ENCODE data around the gene STAT5A.
"Not testable (repeated sequence)": the region's sequence is repeated elsewhere in the genome, so short reads cannot be mapped to it uniquely, and the experiment has no call there.

Gene STAT5A

GRCh38 chr17:42333053-42333452 lies 44.8 kb downstream of the STAT5A start:
- no peak for DNase-seq (ENCODE audit: low spot score)

- DNase-seq (ENCODE audit: low spot score): no peak
These were observed 46.4 kb downstream of the STAT5A start for GRCh38 chr17:42334677-42335076.

GRCh38 chr17:42337442-42337841 lies 49.1 kb downstream of the STAT5A start:
- no peak for DNase-seq (ENCODE audit: low spot score)

GRCh38 chr17:42338427-42338985 lies 50.2 kb downstream of the STAT5A start:
- no peak for DNase-seq (ENCODE audit: low spot score)

- no peak for DNase-seq (ENCODE audit: low spot score)
These were observed 50.9 kb downstream of the STAT5A start for GRCh38 chr17:42339221-42339620.

GRCh38 chr17:42340691-42341127 lies 52.4 kb downstream of the STAT5A start:
- DNase-seq (ENCODE audit: low spot score): no peak

- no peak for DNase-seq (ENCODE audit: low spot score)
These were observed 53.3 kb downstream of the STAT5A start for GRCh38 chr17:42341568-42341967.

- DNase-seq (ENCODE audit: low spot score): no peak
These were observed 54.1 kb downstream of the STAT5A start for GRCh38 chr17:42342242-42343008.

GRCh38 chr17:42345396-42346073 lies 57.2 kb downstream of the STAT5A start:
- no peak for DNase-seq (ENCODE audit: low spot score)

- no peak for DNase-seq (ENCODE audit: low spot score)
These were observed 58.2 kb downstream of the STAT5A start for GRCh38 chr17:42346481-42346880.

GRCh38 chr17:42347198-42347597 lies 58.9 kb downstream of the STAT5A start:
- no peak for DNase-seq (ENCODE audit: low spot score)

GRCh38 chr17:42347606-42348005 lies 59.3 kb downstream of the STAT5A start:
- no peak for DNase-seq (ENCODE audit: low spot score)

- DNase-seq (ENCODE audit: low spot score): no peak
These were observed 59.8 kb downstream of the STAT5A start for GRCh38 chr17:42348104-42348503.

GRCh38 chr17:42354956-42355843 lies 66.9 kb downstream of the STAT5A start:
- DNase-seq (ENCODE audit: low spot score): no peak

- no peak for DNase-seq (ENCODE audit: low spot score)
These were observed 70.1 kb downstream of the STAT5A start for GRCh38 chr17:42358434-42358833.

- DNase-seq (ENCODE audit: low spot score): no peak
These were observed 70.8 kb downstream of the STAT5A start for GRCh38 chr17:42359133-42359532.

- not testable (repeated sequence) for DNase-seq (ENCODE audit: low spot score)
These were observed 72.1 kb downstream of the STAT5A start for GRCh38 chr17:42360388-42360787.
